Mammary epithelial cell (primary cell): Measurements from ENCODE around the gene ZSCAN20.

ENCODE experiments used
- EZH2 ChIP-seq: IDR thresholded peaks from 2 replicates; pipeline ENCODE4 v1.6.1; 2012; ENCODE audit warnings: low read length, inconsistent platforms, borderline replicate concordance
- TF ChIP-seq, protein P1 (sequence below), 2 donors: IDR thresholded peaks in 1 of 2; conservative IDR thresholded peaks in 1 of 2; 2 replicates each; pipeline ENCODE4 v1.5.1; 2011 to 2012; ENCODE audit warnings: inconsistent platforms in 2 of 2, low read length in 2 of 2, mild to moderate bottlenecking in 2 of 2, control low read depth in 1 of 2, low read depth in 1 of 2; ENCODE audit not compliant: insufficient read depth in 1 of 2; ENCODE audit errors: extremely low read depth in 1 of 2

- TF ChIP-seq, protein P1, sequence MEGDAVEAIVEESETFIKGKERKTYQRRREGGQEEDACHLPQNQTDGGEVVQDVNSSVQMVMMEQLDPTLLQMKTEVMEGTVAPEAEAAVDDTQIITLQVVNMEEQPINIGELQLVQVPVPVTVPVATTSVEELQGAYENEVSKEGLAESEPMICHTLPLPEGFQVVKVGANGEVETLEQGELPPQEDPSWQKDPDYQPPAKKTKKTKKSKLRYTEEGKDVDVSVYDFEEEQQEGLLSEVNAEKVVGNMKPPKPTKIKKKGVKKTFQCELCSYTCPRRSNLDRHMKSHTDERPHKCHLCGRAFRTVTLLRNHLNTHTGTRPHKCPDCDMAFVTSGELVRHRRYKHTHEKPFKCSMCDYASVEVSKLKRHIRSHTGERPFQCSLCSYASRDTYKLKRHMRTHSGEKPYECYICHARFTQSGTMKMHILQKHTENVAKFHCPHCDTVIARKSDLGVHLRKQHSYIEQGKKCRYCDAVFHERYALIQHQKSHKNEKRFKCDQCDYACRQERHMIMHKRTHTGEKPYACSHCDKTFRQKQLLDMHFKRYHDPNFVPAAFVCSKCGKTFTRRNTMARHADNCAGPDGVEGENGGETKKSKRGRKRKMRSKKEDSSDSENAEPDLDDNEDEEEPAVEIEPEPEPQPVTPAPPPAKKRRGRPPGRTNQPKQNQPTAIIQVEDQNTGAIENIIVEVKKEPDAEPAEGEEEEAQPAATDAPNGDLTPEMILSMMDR (conservative IDR thresholded peaks at IDR 0.05 in 1 of 2, IDR thresholded peaks at IDR 0.05 in 1 of 2; ENCODE audit: extremely low read depth in 1 of 2, insufficient read depth in 1 of 2, low read depth in 1 of 2, low read length in 2 of 2): no peak
- TF ChIP-seq EZH2: no peak
Measured at GRCh38 chr1:33519240-33519884, 46.9 kb downstream of the ZSCAN20 start.
